Kidney capillary endothelial cell (primary cell): ENCODE data around the gene NMRAL1.

ENCODE experiments used
- DNase-seq: peaks from one replicate; pipeline ENCODE4 v3.0.0-alpha.2; 2018; ENCODE audit warnings: low spot score

The NMRAL1 gene

DNA sequence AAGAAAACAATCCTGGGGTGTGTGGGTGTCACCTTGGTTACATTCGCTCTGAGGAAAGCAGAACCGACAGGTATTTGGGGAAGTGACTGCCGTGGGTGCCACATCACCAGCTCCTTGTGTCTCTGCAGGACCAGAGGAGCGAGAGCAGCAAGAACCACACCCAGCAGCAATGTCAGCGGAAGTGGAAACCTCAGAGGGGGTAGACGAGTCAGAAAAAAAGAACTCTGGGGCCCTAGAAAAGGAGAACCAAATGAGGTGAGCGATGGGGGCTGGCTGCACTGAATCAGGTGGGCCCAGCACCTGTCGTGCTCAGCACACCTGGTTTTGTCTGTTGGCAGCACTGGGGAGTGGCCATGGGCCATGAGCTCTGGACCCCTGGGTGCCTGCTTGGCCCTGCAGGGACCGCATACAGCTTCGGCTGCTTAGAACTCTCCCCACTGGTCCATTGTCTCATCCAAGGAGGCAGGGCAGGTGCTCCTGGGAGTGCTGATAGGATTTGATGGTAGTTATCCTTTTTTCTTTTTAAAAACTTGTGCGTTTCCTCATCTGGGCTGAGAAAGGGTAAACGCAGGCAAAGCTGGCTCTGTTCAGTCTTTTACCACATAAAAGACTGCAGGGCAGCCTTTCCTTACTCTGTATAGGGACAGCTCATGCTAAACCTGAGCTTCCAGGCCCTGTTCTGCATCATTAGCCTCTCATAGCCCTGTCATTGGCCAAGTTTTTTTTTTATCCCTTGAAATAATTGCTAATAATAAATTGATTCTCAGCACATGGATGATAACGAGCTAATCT lies 31.1 kb upstream of the NMRAL1 start:
- DNase-seq: no peak

DNA sequence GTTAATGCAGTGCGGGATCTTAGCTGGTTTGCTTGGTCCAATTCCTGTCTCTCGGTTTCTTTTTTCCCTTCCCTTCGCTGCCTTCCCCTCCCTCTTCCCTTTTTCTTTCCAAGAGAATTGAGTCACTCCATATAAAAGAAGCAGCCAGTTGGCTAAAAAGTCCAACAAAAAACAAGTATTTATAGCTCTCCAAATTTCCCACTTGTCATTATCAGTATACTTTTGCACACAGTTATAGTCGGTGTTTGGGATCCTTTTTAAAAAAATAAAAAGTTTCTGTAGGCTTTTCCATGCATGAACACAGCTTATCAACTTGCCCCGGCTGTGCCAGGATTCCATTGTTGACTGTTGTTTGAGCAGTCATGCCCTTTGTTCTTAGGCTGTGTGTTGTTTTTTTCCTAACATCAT lies 26.6 kb upstream of the NMRAL1 start:
- no peak for DNase-seq

DNA sequence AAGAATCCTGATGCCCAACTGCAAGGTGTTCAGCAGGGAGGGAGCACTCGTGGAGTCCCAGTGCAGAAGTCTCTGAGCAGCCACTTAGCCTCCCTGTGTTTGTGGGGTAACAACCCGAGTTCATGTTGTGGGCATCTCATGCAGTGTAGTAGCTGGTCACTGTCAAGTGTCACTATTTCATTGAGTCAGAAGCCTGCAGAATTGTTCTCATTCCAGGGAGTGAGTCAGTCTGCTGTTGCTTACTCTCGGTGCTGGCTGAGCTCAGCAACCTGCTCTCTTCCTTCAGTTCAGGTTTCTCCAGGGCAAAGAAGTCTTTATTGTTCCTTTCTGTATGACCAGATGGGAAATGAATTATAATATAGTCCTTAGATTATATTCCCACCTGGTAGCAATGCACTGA lies 25.8 kb upstream of the NMRAL1 start:
- DNase-seq: peak; percentile 73

DNA sequence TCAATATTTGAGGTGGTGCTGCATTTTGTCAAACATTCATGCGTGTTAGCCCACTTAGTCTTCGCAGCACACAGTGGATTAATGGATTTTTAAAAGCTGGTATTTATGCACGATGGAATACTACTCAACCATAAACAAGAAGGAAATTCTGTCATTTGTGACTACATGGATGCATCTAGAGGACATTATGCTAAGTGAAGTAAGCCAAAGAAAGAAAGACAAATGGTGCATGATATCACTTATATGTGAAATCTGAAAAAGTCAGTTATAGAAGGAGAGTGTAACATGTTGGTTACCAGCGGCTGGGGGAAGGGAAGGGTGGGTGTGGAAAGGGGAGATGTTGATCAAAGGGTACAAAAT lies 24.8 kb upstream of the NMRAL1 start:
- no peak for DNase-seq

DNA sequence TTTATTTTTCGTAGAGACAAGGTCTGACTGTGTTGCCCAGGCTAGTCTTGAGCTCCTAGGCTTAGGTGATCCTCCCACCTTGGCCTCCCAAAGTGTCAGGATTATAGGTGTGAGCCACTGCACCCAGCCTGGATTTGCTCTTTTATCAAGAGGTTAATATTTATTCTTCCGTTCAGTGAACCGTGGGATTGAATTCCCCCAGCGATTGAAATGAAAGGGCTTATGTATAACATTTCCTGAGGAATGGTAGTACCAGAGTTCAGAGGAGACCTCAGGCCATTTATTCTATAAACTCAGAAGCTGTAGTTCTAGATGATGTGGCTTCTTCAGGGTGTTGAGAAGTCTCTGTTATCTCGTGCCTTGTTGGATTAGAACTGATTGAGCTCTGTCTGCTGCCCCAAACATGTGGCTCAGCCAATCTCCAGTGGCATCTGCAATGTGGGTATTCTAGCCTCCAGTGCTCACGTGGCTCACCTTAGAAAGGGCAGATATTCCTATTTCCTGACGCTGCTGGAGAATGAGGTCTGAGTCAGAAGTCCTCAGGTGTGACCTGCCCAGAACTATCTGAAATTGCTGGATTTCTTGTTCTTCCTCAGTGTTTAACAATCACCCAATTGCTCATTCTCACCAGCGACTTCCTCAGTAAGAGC lies 24.2 kb upstream of the NMRAL1 start:
- DNase-seq: no peak

DNA sequence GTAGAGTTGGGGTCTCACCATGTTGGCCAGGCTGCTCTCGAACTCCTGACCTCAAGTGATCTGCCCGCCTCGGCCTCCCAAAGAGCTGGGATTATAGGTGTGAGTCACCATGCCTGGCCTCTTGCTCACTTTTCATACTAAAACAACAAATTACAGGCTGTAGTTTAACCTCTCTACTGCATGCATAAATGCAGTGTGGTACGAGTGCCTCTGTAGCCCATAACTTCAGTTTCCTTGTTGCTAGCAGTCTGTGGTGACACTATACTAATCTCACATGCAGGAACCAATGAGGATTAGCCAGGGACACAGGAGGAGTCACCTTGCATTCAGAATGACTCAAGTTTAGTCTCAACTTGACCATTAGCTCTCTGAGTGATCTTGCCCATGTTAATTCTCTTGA lies 21.9 kb upstream of the NMRAL1 start:
- DNase-seq: no peak

DNA sequence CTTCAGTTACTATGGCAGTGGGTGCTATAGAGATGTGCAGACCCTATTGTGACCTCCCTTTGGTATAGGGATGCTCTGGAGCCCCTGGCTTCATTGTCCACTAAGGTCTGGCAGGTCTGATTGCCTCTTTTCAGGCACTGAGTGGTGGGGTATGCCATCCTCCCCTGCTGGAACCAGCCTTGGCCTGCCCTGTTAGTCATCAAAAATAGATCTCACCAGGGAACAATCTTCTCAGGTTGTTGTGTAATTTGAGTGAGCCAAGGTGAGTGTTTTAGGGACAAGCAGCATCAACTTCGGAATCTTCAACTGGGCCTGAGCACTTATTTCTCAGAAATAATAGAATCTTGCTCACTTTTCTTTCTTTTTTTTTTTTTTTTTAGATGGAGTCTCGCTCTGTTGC lies 21.3 kb upstream of the NMRAL1 start:
- no peak for DNase-seq

DNA sequence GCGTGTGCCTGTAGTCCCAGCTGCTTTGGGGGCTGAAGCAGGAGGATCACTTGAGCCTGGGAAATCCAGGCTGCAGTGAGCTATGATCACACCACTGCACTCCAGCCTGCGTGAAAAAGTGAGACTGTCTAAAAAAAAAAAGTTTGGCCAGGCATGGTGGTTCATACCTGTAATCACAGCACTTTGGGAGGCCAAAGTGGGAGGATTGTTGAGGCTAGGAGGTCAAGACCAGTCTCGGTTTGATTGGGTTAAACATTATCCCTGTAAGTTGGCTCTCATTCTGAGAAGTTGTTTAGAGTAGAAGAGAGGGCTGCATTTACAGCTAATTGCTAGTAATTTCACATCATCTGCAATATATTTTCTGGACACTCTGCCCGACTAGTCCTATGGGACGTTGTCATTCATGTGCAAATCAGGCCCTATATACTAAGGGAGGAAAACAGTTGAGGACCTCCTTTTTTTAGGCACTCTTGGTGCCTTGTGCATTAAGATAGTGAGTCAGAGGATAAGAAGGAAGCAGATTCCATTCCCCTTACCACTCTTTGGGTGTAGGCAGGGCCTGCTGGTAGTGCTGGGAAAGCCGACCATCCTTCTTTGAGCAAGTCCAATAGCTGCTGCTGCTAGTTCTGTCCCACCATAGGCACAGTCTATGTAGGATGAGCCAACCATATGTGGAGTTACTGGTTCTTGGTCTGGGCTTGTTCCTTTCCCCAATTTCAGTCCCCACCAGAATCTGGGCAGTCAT lies 20.5 kb upstream of the NMRAL1 start:
- peak; percentile 53 for DNase-seq

DNA sequence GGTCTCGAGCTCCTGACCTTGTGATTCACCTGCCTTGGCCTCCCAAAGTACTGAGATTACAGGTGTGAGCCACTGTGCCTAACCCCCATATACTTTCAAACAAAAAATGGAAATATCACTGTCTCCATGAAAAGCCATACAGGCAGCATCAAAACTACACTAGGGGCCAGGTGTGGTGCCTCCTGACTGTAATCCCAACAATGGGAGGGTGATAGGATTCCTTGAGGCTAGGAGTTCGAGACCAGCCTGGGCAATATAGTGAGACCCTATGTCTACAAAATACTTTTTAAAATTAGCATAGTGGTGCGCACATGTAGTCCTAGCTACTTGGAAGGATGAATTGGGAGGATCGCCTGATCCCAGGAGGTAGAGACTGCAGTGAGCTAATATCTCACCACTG lies 17.5 kb upstream of the NMRAL1 start:
- DNase-seq: no peak

DNA sequence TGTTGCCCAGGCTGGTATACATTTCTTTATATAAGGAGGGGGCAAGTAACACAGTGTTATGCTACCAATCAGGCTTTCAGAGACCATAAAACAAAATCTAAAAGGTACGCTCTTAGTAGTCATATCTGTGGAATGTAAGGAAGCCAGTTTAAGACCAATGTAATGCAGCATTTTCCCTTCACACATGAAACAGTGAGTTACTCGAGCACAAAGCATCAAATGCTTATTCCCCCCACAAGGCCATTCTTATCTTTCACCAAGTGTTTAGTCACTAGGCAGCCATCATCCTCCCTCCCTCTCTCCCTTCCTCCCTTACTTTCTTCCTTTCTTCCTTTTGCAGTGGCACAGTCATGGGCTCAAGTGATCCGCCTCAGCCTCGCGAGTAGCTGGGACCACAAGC lies 14.6 kb upstream of the NMRAL1 start:
- no peak for DNase-seq

DNA sequence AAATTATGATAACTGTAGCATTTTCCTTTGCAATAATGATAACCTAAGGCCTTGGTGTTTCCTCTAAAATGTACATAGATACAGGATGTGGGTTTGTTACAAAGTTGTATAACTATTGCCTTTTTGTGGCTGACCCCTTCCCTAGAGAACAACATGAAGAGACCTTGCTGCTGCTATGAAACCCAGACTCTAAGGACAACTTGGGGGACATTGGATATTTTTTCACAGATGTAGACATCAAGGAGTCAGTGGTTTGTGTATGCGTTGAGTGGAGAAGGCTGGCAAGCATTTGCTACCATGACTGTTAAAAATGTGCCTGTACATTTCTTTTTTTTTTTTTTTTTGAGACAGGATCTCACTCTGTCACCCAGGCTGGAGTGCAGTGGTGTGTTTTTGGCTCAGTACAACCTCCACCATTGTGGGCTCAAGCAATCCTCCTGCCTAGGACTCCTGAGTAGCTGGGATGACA lies 14.1 kb upstream of the NMRAL1 start:
- DNase-seq: no peak

DNA sequence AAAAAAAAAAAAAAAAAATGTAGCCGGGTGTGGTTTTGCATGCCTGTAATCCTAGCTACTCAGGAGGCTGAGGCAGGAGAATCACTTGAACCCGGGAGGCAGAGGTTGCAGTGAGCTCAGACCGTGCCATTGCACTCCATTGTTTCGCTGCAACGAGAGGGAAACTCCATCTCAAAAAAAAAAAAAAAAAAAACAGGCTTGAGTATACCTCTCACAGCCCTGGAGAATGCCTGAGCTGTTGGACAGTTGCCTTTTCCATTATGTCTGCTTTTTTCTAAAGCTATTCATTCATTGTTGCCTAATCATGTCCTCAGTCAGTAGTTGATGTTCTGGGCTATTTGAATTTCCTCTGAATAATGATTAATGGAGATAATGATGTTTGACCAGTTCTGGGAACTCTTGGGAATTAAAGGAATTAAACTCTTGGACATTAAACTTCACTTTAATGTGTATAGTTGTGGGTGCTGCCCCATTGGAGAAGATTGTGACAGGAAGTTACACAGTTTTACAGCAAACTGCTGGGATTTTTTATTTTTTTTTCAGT lies 13.6 kb upstream of the NMRAL1 start:
- DNase-seq: no peak

DNA sequence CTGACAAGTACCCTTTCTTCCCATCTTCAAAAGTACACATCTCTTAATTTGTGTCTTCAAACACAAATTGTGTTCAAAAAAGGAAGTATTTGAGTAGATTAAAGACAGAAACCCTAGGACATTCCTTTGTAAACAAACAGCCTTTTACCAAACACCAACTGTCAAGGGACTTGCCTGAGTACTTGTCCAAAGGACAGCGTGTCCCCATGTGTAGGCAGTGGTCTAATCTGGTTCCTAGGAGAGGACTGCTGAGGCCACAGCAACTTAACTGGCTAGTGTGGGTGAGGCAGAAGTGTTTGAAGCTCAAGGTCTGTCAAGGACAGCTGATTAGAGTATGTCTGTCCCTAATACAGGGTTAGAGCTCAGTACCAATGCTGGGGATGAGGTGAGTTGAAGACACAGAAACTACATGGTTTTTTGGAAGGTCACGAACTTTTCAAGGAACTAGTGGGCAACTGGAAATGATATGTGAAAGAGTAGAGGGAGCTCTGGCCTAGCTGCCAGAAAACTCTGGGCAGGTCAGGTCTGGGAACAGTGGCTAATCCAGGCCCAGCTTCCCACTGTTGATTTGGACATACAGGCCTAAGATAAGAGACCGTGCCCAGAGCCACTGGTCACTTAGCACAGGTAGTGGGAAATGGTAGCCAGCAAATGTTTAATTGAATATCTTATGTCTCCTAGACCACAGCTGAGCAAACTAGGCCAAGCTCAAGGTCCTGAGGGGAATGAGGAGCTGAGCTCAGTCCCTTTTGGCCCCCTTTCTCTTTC lies 11.9 kb upstream of the NMRAL1 start:
- DNase-seq: no peak

DNA sequence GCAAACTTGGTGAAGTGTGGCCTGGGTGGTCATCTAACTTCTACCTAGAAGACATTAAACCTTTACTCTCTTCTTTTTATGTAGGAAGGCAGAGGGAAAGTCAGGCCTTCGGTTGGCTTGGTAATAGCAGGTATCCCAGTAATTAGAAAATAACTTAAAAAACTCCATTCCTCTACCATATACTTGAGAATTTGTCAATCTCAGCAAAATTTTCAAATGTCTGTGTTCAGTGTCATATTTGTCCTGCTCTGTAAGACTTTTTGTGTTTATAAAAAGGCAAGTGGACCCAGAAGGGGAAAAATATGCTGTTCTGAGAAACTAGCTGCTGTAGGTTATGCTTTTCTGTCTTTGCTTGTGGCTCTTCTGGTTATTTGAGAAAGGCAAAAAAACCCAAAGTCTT lies 7.5 kb upstream of the NMRAL1 start:
- DNase-seq: no peak

DNA sequence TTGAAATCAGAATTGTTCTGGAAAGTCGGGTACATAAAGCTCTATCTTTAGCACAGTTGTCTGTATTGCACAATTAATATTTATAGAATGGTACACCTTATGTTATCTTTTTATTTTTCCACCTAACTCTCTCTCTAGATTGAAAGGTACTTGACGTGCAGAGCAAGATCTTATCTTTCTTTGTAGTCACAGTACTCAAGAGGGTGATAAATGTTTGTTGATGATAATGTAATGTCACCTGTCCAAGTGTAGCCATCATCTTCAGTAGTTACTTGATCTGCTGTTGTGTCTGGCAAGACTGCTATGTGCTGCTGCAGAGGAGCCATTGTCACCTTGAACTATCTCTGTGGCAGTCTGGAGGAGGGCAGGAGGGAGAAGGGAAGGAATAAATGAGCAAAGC lies 7.1 kb upstream of the NMRAL1 start:
- DNase-seq: no peak

DNA sequence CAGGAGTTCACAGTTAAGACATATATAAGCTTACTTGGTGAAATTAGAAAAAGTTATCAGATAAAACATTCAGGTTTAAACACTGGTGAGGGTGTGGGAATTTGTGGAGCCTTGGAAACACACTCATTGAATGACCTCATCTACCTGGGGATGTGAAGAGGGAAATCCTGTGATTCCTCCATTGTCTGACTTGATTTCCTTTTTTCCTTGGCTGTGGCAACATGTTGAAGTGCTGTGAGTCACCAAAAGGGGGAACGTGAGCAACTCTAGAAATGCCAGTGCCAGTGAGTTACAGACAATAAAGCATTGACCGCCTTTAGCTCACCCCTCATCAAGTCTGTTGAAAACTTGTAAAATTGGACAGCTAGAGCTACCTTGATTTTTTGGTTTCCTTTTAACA lies 3.5 kb upstream of the NMRAL1 start:
- DNase-seq: peak; percentile 85

DNA sequence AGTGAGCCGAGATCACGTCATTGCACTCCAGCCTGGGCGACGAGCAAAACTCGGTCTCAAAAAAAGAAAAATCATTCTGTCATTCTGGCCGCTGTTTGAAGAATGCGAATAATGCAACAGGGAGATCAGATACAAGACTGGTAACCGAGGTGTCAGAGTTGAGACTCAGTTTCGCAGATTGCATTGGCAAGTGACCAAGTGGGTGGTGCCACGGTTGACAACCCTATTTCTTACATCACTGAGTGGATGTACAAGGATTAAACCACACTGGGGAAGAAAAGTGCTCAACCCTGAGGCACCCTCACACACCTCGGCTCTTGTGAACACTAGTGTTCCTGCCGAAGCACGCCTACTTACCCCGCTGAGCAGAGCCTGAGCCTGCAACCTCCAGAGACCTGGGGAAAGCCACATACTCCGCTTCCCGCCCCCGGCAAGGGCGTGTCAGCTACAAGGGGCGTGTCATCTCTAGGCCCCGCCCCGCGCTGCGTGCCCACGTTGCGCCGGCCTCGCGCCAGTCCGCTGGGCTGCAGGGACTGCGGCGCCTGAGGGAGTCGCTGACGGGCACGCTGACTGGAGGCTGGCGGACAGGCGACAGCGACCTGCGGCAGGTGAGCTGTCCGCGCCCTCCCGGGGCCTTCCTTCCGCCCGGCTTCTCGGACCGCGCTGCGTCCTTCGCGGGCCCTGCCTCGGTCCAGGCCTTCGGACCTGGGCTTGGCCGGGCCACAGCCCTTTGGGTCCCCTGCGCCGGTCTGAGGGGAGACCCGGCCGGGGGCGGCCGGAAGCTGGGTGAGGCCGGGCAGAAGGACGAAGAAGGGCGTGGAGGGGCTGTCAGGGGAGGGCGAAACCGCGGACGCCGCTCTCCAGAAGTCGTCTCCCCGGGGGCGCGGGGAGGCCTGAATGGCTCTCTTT lies 1.7 kb upstream of the NMRAL1 start, which contains the start of gene HMOX2:
Gene HMOX2 (plus strand): TSS at position 519 of the 909 bp plus-strand sequence. CDS start 29,127 bp downstream, outside the sequence.
- peak; percentile 87 for DNase-seq

DNA sequence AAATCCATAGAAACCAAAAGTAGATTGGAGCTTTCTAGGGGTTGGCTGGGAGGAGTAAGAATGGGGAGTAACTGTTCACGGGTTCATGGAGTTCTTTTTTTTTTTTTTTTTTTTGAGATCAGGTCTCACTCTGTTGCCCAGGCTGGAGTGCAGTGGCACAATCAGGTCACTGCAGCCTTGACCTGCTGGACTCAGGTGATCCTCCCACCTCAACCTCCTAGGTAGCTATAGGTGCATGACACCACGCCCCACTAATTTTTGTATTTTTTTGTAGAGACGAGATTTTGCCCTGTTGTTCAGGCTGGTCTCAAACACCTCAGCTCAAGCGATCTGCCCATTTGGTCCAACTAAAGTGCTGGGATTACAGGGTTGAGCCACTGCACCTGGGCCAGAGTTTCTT lies 1.5 kb downstream of the NMRAL1 start:
- DNase-seq: no peak

DNA sequence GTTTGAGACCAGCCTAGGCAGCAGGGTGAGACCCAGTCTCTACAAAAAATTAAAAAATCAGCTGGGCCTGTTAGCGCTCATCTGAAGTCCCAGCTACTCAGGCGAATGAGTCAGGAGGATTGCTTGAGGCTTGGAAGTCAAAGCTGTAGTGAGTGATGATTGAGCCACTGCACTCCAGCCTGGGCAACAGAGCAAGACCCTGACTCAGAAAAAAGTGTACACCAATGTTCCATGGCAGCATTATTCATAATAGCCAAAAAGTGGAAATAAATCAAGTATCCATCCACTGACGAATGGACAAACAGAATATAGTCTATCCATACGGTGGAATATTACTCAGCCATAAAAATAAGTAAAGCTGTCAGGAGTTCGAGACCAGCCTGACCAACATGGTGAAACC lies 2.6 kb downstream of the NMRAL1 start:
- DNase-seq: no peak

DNA sequence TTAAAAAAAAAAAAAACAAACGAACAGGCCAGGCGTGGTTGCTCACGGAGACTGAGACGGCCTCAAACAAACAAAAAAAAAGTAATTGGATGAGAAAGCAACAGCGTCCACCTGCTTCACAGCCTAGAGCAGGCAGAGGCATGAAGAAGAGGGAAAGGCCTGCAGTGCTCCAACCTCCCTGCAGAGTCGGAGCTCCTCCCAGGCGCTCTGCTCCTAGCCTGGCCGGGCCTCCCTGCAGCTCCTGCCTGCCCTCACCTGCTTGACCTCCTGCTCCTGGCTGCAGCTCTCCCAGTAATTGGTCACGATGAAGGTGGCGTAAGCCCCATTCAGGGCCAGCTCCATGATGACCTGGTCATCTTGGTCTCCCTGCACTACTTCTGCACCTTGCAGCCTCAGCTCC lies 5.5 kb downstream of the NMRAL1 start:
- DNase-seq: no peak

DNA sequence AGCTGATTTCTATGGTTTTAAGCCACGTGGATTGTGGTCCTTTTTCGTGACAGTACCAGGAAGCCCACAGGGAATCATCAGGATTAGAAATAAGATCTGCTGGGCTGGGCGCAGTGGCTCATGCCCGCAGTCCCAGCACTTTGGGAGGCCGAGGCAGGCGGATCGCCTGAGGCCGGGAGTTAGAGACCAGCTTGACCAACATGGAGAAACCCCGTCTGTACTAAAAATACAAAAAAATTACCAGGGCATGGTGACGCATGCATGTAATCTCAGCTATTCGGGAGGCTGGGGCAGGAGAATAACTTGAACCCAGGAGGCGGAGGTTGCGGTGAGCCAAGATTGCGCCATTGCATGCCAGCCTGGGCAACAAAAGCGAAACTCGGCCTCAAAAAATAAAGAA lies 6.5 kb downstream of the NMRAL1 start:
- no peak for DNase-seq
